ENCODE results near the gene NRXN3.

NRXN3 gene

GRCh38 chr14:79552778-79553177, 1382.6 kb downstream of the NRXN3 start:
- Histone ChIP-seq H3K27me3 (ENCODE audit: control insufficient read depth in 5 of 5, insufficient read depth in 4 of 5, low read length in 5 of 5) (no peaks in the 10 kb centered on the region), H3K4me1 (ENCODE audit: control insufficient read depth in 5 of 5, insufficient read depth in 5 of 5, low read length in 5 of 5) (no peaks in the 10 kb centered on the region), H3K9ac (ENCODE audit: low read length in 5 of 5) (no peak overlapping the region), H3K27ac (ENCODE audit: low read depth, low read length) (no peak overlapping the region), H3K9me3 (ENCODE audit: control insufficient read depth in 5 of 5, low read length in 5 of 5) (peaks cover 0 to 4% (median 0%) of the 10 kb centered on the region in 5 donors), H3K4me3 (ENCODE audit: low read depth in 1 of 5, low read length in 5 of 5) (no peak overlapping the region), H3K36me3 (ENCODE audit: control insufficient read depth in 5 of 5, insufficient read depth in 5 of 5, low read length in 5 of 5) (no peaks in the 10 kb centered on the region)

- no peaks in the 10 kb centered on the region for H3K27me3 ChIP-seq (ENCODE audit: control insufficient read depth in 5 of 5, insufficient read depth in 4 of 5, low read length in 5 of 5)
- H3K9me3 ChIP-seq (ENCODE audit: control insufficient read depth in 5 of 5, low read length in 5 of 5): peaks cover 0 to 4% (median 0%) of the 10 kb centered on the region in 5 donors
- no peaks in the 10 kb centered on the region for H3K36me3 ChIP-seq (ENCODE audit: control insufficient read depth in 5 of 5, insufficient read depth in 5 of 5, low read length in 5 of 5)
- no peaks in the 10 kb centered on the region for H3K4me1 ChIP-seq (ENCODE audit: control insufficient read depth in 5 of 5, insufficient read depth in 5 of 5, low read length in 5 of 5)
- no peak overlapping the region for H3K9ac ChIP-seq (ENCODE audit: low read length in 5 of 5)
- no peak overlapping the region for H3K27ac ChIP-seq (ENCODE audit: low read depth, low read length)
- H3K4me3 ChIP-seq (ENCODE audit: low read depth in 1 of 5, low read length in 5 of 5): no peak overlapping the region
Observed at GRCh38 chr14:79554816-79555215, 1384.6 kb downstream of the NRXN3 start.

GRCh38 chr14:79555429-79555828, 1385.3 kb downstream of the NRXN3 start:
- Histone ChIP-seq H3K4me3 (ENCODE audit: low read depth in 1 of 5, low read length in 5 of 5) (no peak overlapping the region), H3K4me1 (ENCODE audit: control insufficient read depth in 5 of 5, insufficient read depth in 5 of 5, low read length in 5 of 5) (no peaks in the 10 kb centered on the region), H3K9ac (ENCODE audit: low read length in 5 of 5) (no peak overlapping the region), H3K27ac (ENCODE audit: low read depth, low read length) (no peak overlapping the region), H3K27me3 (ENCODE audit: control insufficient read depth in 5 of 5, insufficient read depth in 4 of 5, low read length in 5 of 5) (no peaks in the 10 kb centered on the region), H3K9me3 (ENCODE audit: control insufficient read depth in 5 of 5, low read length in 5 of 5) (peaks cover 0 to 4% (median 0%) of the 10 kb centered on the region in 5 donors), H3K36me3 (ENCODE audit: control insufficient read depth in 5 of 5, insufficient read depth in 5 of 5, low read length in 5 of 5) (no peaks in the 10 kb centered on the region)

GRCh38 chr14:79557309-79557708, 1387.1 kb downstream of the NRXN3 start:
- Histone ChIP-seq H3K9me3 (ENCODE audit: control insufficient read depth in 5 of 5, low read length in 5 of 5) (peaks cover 0 to 4% (median 0%) of the 10 kb centered on the region in 5 donors), H3K4me1 (ENCODE audit: control insufficient read depth in 5 of 5, insufficient read depth in 5 of 5, low read length in 5 of 5) (no peaks in the 10 kb centered on the region), H3K9ac (ENCODE audit: low read length in 5 of 5) (no peak overlapping the region), H3K4me3 (ENCODE audit: low read depth in 1 of 5, low read length in 5 of 5) (no peak overlapping the region), H3K27me3 (ENCODE audit: control insufficient read depth in 5 of 5, insufficient read depth in 4 of 5, low read length in 5 of 5) (no peaks in the 10 kb centered on the region), H3K36me3 (ENCODE audit: control insufficient read depth in 5 of 5, insufficient read depth in 5 of 5, low read length in 5 of 5) (no peaks in the 10 kb centered on the region), H3K27ac (ENCODE audit: low read depth, low read length) (no peak overlapping the region)

GRCh38 chr14:79562185-79562584, 1392.0 kb downstream of the NRXN3 start:
- H3K4me3 ChIP-seq (ENCODE audit: low read depth in 1 of 5, low read length in 5 of 5): no peak overlapping the region
- H3K9ac ChIP-seq (ENCODE audit: low read length in 5 of 5): no peak overlapping the region
- no peaks in the 10 kb centered on the region for H3K36me3 ChIP-seq (ENCODE audit: control insufficient read depth in 5 of 5, insufficient read depth in 5 of 5, low read length in 5 of 5)
- no peaks in the 10 kb centered on the region for H3K27me3 ChIP-seq (ENCODE audit: control insufficient read depth in 5 of 5, insufficient read depth in 4 of 5, low read length in 5 of 5)
- H3K4me1 ChIP-seq (ENCODE audit: control insufficient read depth in 5 of 5, insufficient read depth in 5 of 5, low read length in 5 of 5): no peaks in the 10 kb centered on the region
- peaks cover 0 to under 1% (median 0%) of the 10 kb centered on the region in 5 donors for H3K9me3 ChIP-seq (ENCODE audit: control insufficient read depth in 5 of 5, low read length in 5 of 5)
- H3K27ac ChIP-seq (ENCODE audit: low read depth, low read length): no peak overlapping the region

GRCh38 chr14:79564371-79564770, 1394.2 kb downstream of the NRXN3 start:
- no peak overlapping the region for H3K4me3 ChIP-seq (ENCODE audit: low read depth in 1 of 5, low read length in 5 of 5)
- no peak overlapping the region for H3K9ac ChIP-seq (ENCODE audit: low read length in 5 of 5)
- H3K36me3 ChIP-seq (ENCODE audit: control insufficient read depth in 5 of 5, insufficient read depth in 5 of 5, low read length in 5 of 5): no peaks in the 10 kb centered on the region
- H3K27me3 ChIP-seq (ENCODE audit: control insufficient read depth in 5 of 5, insufficient read depth in 4 of 5, low read length in 5 of 5): no peaks in the 10 kb centered on the region
- H3K27ac ChIP-seq (ENCODE audit: low read depth, low read length): no peak overlapping the region
- no peaks in the 10 kb centered on the region for H3K4me1 ChIP-seq (ENCODE audit: control insufficient read depth in 5 of 5, insufficient read depth in 5 of 5, low read length in 5 of 5)
- H3K9me3 ChIP-seq (ENCODE audit: control insufficient read depth in 5 of 5, low read length in 5 of 5): no peaks in the 10 kb centered on the region

DNA sequence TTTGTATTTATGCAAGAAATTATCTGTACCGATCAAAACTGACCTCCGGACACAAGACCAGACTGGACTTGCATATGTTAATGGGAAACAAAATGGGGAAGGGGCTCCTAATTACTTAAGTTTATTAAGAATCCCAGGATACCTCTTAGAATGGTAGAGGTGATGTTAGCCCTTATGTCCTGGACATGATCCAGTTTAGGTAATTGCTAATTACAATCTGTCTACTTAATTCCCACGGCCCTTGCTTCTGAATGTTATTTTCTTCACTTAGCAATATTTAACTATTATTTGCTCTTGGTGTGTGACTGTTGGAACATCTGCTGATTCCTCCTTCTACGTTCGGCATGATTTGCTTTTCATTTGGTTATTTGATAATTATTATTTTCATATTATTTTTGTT, 1397.1 kb downstream of the NRXN3 start:
- no peaks in the 10 kb centered on the region for H3K27me3 ChIP-seq (ENCODE audit: control insufficient read depth in 5 of 5, insufficient read depth in 4 of 5, low read length in 5 of 5)
- no peak overlapping the region for H3K27ac ChIP-seq (ENCODE audit: low read depth, low read length)
- no peak overlapping the region for H3K4me3 ChIP-seq (ENCODE audit: low read depth in 1 of 5, low read length in 5 of 5)
- no peaks in the 10 kb centered on the region for H3K9me3 ChIP-seq (ENCODE audit: control insufficient read depth in 5 of 5, low read length in 5 of 5)
- no peaks in the 10 kb centered on the region for H3K36me3 ChIP-seq (ENCODE audit: control insufficient read depth in 5 of 5, insufficient read depth in 5 of 5, low read length in 5 of 5)
- no peaks in the 10 kb centered on the region for H3K4me1 ChIP-seq (ENCODE audit: control insufficient read depth in 5 of 5, insufficient read depth in 5 of 5, low read length in 5 of 5)
- H3K9ac ChIP-seq (ENCODE audit: low read length in 5 of 5): no peak overlapping the region

DNA sequence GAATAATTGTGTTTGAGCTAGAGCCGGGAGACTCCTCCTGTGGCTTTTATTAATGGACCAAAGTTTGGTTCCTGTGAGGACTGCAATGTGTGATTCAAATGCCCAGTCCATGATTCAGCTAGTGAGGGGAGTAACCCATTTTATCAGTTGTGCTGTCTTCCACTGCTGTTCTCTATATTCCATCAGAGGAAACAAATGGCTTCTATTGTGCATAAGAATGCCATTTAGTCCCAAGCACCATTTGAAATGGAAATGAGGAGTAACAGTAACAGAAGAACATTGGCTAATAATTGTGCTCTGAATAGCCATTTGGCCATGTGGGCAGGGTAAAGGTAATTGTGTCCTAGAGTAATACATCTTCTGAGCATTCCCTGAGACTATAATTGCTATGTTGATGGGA, 1398.4 kb downstream of the NRXN3 start:
- no peak overlapping the region for H3K9ac ChIP-seq (ENCODE audit: low read length in 5 of 5)
- no peaks in the 10 kb centered on the region for H3K27me3 ChIP-seq (ENCODE audit: control insufficient read depth in 5 of 5, insufficient read depth in 4 of 5, low read length in 5 of 5)
- H3K27ac ChIP-seq (ENCODE audit: low read depth, low read length): no peak overlapping the region
- no peaks in the 10 kb centered on the region for H3K36me3 ChIP-seq (ENCODE audit: control insufficient read depth in 5 of 5, insufficient read depth in 5 of 5, low read length in 5 of 5)
- no peak overlapping the region for H3K4me3 ChIP-seq (ENCODE audit: low read depth in 1 of 5, low read length in 5 of 5)
- H3K4me1 ChIP-seq (ENCODE audit: control insufficient read depth in 5 of 5, insufficient read depth in 5 of 5, low read length in 5 of 5): no peaks in the 10 kb centered on the region
- H3K9me3 ChIP-seq (ENCODE audit: control insufficient read depth in 5 of 5, low read length in 5 of 5): no peaks in the 10 kb centered on the region

DNA sequence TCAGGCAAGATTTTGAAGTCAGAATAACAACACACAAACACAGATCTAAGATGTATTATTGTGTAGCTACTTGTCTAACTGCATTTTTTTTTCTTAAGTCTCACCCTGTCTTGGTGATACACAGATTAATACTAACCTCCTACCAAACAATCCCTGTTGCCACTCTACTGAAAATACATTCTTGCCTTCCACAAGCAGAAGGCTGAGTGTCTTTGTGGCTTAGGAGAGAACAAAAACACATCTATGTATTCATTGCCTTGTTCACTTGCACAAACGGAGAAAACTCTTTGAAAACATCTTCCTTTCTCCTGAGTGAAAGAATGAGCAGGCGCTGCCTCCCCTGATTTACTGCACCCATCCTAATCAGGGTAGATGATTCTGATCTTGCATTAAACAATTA, 1398.9 kb downstream of the NRXN3 start:
- Histone ChIP-seq H3K4me1 (ENCODE audit: control insufficient read depth in 5 of 5, insufficient read depth in 5 of 5, low read length in 5 of 5) (no peaks in the 10 kb centered on the region), H3K27ac (ENCODE audit: low read depth, low read length) (no peak overlapping the region), H3K9ac (ENCODE audit: low read length in 5 of 5) (no peak overlapping the region), H3K36me3 (ENCODE audit: control insufficient read depth in 5 of 5, insufficient read depth in 5 of 5, low read length in 5 of 5) (no peaks in the 10 kb centered on the region), H3K4me3 (ENCODE audit: low read depth in 1 of 5, low read length in 5 of 5) (no peak overlapping the region), H3K9me3 (ENCODE audit: control insufficient read depth in 5 of 5, low read length in 5 of 5) (no peaks in the 10 kb centered on the region), H3K27me3 (ENCODE audit: control insufficient read depth in 5 of 5, insufficient read depth in 4 of 5, low read length in 5 of 5) (no peaks in the 10 kb centered on the region)

- no peaks in the 10 kb centered on the region for H3K36me3 ChIP-seq (ENCODE audit: control insufficient read depth in 5 of 5, insufficient read depth in 5 of 5, low read length in 5 of 5)
- H3K4me1 ChIP-seq (ENCODE audit: control insufficient read depth in 5 of 5, insufficient read depth in 5 of 5, low read length in 5 of 5): no peaks in the 10 kb centered on the region
- H3K27ac ChIP-seq (ENCODE audit: low read depth, low read length): no peak overlapping the region
- no peak overlapping the region for H3K4me3 ChIP-seq (ENCODE audit: low read depth in 1 of 5, low read length in 5 of 5)
- H3K27me3 ChIP-seq (ENCODE audit: control insufficient read depth in 5 of 5, insufficient read depth in 4 of 5, low read length in 5 of 5): no peaks in the 10 kb centered on the region
- no peaks in the 10 kb centered on the region for H3K9me3 ChIP-seq (ENCODE audit: control insufficient read depth in 5 of 5, low read length in 5 of 5)
- no peak overlapping the region for H3K9ac ChIP-seq (ENCODE audit: low read length in 5 of 5)
Observed at GRCh38 chr14:79570648-79571047, 1400.5 kb downstream of the NRXN3 start.

GRCh38 chr14:79571366-79571765, 1401.2 kb downstream of the NRXN3 start:
- no peaks in the 10 kb centered on the region for H3K9me3 ChIP-seq (ENCODE audit: control insufficient read depth in 5 of 5, low read length in 5 of 5)
- no peaks in the 10 kb centered on the region for H3K27me3 ChIP-seq (ENCODE audit: control insufficient read depth in 5 of 5, insufficient read depth in 4 of 5, low read length in 5 of 5)
- H3K4me3 ChIP-seq (ENCODE audit: low read depth in 1 of 5, low read length in 5 of 5): no peak overlapping the region
- H3K9ac ChIP-seq (ENCODE audit: low read length in 5 of 5): no peak overlapping the region
- H3K4me1 ChIP-seq (ENCODE audit: control insufficient read depth in 5 of 5, insufficient read depth in 5 of 5, low read length in 5 of 5): no peaks in the 10 kb centered on the region
- H3K36me3 ChIP-seq (ENCODE audit: control insufficient read depth in 5 of 5, insufficient read depth in 5 of 5, low read length in 5 of 5): no peaks in the 10 kb centered on the region
- no peak overlapping the region for H3K27ac ChIP-seq (ENCODE audit: low read depth, low read length)
